Neuronal stem cell (in vitro differentiated cells): ENCODE results near the gene GPATCH3.

Experiments used
- DNase-seq: peaks from one replicate; pipeline ENCODE4 v3.0.0-alpha.2; 2013; ENCODE audit warnings: low spot score
- H2AFZ ChIP-seq: one replicate; pipeline ENCODE4 v1.6.1; 2013; ENCODE audit warnings: mild to moderate bottlenecking, low read length, inconsistent platforms
- H2AK5ac ChIP-seq: 2 replicates; pipeline ENCODE4 v1.6.1; 2013; ENCODE audit warnings: low read depth, mild to moderate bottlenecking, inconsistent platforms, low read length, moderate library complexity, mixed read lengths
- H2BK120ac ChIP-seq: 2 replicates; pipeline ENCODE4 v1.6.1; 2013; ENCODE audit warnings: low read depth, mild to moderate bottlenecking, inconsistent platforms, low read length, moderate library complexity, mixed read lengths
- H2BK12ac ChIP-seq: one replicate; pipeline ENCODE4 v1.6.1; 2013; ENCODE audit warnings: low read length, inconsistent platforms
- H2BK15ac ChIP-seq: 2 replicates; pipeline ENCODE4 v1.6.1; 2013; ENCODE audit warnings: mild to moderate bottlenecking, low read length, inconsistent platforms, mixed read lengths
- H2BK5ac ChIP-seq: one replicate; pipeline ENCODE4 v1.6.1; 2013; ENCODE audit warnings: inconsistent platforms, mild to moderate bottlenecking, low read length, moderate library complexity
- H3K14ac ChIP-seq: one replicate; pipeline ENCODE4 v1.6.1; 2013; ENCODE audit warnings: low read length, inconsistent platforms
- H3K18ac ChIP-seq: 2 replicates; pipeline ENCODE4 v1.6.1; 2013; ENCODE audit warnings: low read length, inconsistent platforms
- H3K23ac ChIP-seq: 2 replicates; pipeline ENCODE4 v1.6.1; 2013; ENCODE audit warnings: low read depth, mild to moderate bottlenecking, mixed read lengths, low read length, inconsistent platforms; ENCODE audit not compliant: poor library complexity
- H3K27ac ChIP-seq: replicated peaks from 3 replicates; pipeline ENCODE4 v1.5.1; 2013; ENCODE audit warnings: low read length, inconsistent platforms
- H3K27me3 ChIP-seq, 3 experiments: 2 replicates each; pipeline ENCODE4 v1.6.1; 2013; ENCODE audit warnings: low read length in 3 of 3, mild to moderate bottlenecking in 2 of 3, inconsistent platforms in 1 of 3, low read depth in 1 of 3, mixed read lengths in 1 of 3, moderate library complexity in 1 of 3; ENCODE audit not compliant: control insufficient read depth in 3 of 3, insufficient read depth in 3 of 3
- H3K36me3 ChIP-seq, 2 donors: replicated peaks in 1 of 2; 2 replicates each; pipeline ENCODE4 v1.6.1; 2013; ENCODE audit warnings: low read length in 2 of 2; ENCODE audit not compliant: control insufficient read depth in 2 of 2, insufficient read depth in 2 of 2
- H3K4ac ChIP-seq: 2 replicates; pipeline ENCODE4 v1.6.1; 2013; ENCODE audit warnings: inconsistent platforms, mild to moderate bottlenecking, low read length, moderate library complexity
- H3K4me1 ChIP-seq, 2 donors: 1 replicate in 1 of 2; 2 replicates in 1 of 2; pipeline ENCODE4 v1.6.1; 2013; ENCODE audit warnings: low read length in 2 of 2, low read depth in 1 of 2; ENCODE audit not compliant: control insufficient read depth in 2 of 2, insufficient read depth in 1 of 2
- H3K4me2 ChIP-seq: one replicate; pipeline ENCODE4 v1.6.1; 2013; ENCODE audit warnings: mild to moderate bottlenecking, low read length, inconsistent platforms; ENCODE audit not compliant: insufficient read depth, poor library complexity, severe bottlenecking
- H3K4me3 ChIP-seq, 2 donors: 2 replicates each; pipeline ENCODE4 v1.5.1; 2013; ENCODE audit warnings: low read length in 2 of 2, mild to moderate bottlenecking in 2 of 2, inconsistent platforms in 1 of 2, moderate library complexity in 1 of 2
- H3K79me1 ChIP-seq: one replicate; pipeline ENCODE4 v1.6.1; 2013; ENCODE audit warnings: low read depth, mild to moderate bottlenecking, inconsistent platforms, low read length, moderate library complexity
- H3K9ac ChIP-seq: one replicate; pipeline ENCODE4 v1.6.1; 2013; ENCODE audit warnings: mild to moderate bottlenecking, low read depth, low read length, inconsistent platforms; ENCODE audit not compliant: poor library complexity
- H3K9me3 ChIP-seq, 2 donors: replicated peaks in 1 of 2; 2 replicates each; pipeline versions ENCODE3 to v1.6.1; 2013; ENCODE audit warnings: low read length in 2 of 2, mild to moderate bottlenecking in 2 of 2, inconsistent platforms in 1 of 2, low read depth in 1 of 2, mixed read lengths in 1 of 2, moderate library complexity in 1 of 2; ENCODE audit not compliant: control insufficient read depth in 2 of 2, insufficient read depth in 1 of 2
- H4K8ac ChIP-seq: one replicate; pipeline ENCODE4 v1.6.1; 2013; ENCODE audit warnings: low read depth, mild to moderate bottlenecking, inconsistent platforms, low read length, moderate library complexity
- H4K91ac ChIP-seq: one replicate; pipeline ENCODE4 v1.6.1; 2013; ENCODE audit warnings: low read length, low read depth, mild to moderate bottlenecking, inconsistent platforms; ENCODE audit not compliant: poor library complexity
- WGBS, 2 donors: extraction: QIAGEN DNeasy Blood & Tissue Kit; methylation state at CpG; one replicate each; pipeline ENCODE4 v1.1.7; 2013; ENCODE audit warnings: missing lambda C conversion rate in 2 of 2, mixed read lengths in 1 of 2; ENCODE audit not compliant: insufficient read length in 2 of 2, insufficient replicate concordance in 1 of 2; ENCODE audit errors: extremely low coverage in 2 of 2; 5-methylcytosine and 5-hydroxymethylcytosine counted together

Gene GPATCH3

GRCh38 chr1:26900815-26901511 lies 696 bp upstream of the GPATCH3 start:
- H2BK5ac ChIP-seq = no peak overlapping the region
- no peak overlapping the region for H3K9ac ChIP-seq
- no CpG with 5 or more reads among the region's 18 CpGs for WGBS, 2 donors

DNA sequence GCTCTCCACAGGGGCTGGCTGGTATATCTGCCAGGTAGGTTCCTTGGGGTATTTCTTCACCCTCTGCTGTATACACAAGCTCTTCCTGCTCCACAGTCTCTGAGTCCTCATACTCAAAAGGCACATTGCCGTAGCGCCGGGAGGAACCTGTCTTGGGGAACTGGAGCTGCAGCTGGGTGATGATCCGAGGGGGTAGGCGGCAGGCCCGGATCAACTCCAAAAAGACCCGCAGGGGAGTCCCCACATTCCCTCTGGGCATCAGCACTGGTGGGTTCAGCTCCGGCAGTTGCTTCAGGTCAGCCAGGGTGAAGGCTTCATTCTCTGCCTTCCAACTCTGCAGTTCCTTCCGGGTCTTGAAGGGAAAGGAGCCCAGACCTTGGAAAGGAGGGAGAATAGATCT lies 2.9 kb downstream of the GPATCH3 start:
- Histone ChIP-seq H3K23ac (no peak overlapping the region), H3K4me2 (no peak overlapping the region), H3K4ac (no peak overlapping the region), H3K27ac (no peak overlapping the region), H2BK5ac (no peak overlapping the region), H4K91ac (no peak overlapping the region), H2BK15ac (no peak overlapping the region), H3K14ac (no peak overlapping the region), H3K4me3 (no peak overlapping the region), H2BK12ac (no peak overlapping the region), H2AFZ (no peak overlapping the region), H3K79me1 (peaks cover 4% of the 10 kb centered on the region), H3K18ac (no peak overlapping the region), H3K9me3 (no peaks in the 10 kb centered on the region), H4K8ac (no peak overlapping the region), H2AK5ac (no peak overlapping the region), H3K4me1 (peaks cover 0 to 3% of the 10 kb centered on the region in 2 donors), H2BK120ac (no peak overlapping the region), H3K27me3 (no peaks in the 10 kb centered on the region), H3K9ac (no peak overlapping the region), H3K36me3 (peaks cover 17 to 51% of the 10 kb centered on the region in 2 donors)
- WGBS, 2 donors = no CpG with 5 or more reads among the region's 9 CpGs
- DNase-seq = no peak

More at GRCh38 chr1:26900815-26901511, 696 bp upstream of the GPATCH3 start:
- no peak overlapping the region for H3K14ac ChIP-seq
- H2AFZ ChIP-seq = peak overlapping the region; percentile 84
- H3K27ac ChIP-seq = no peak overlapping the region
- H3K9me3 ChIP-seq = no peaks in the 10 kb centered on the region
- peaks cover 4% of the 10 kb centered on the region for H3K79me1 ChIP-seq
- no peak overlapping the region for H2BK12ac ChIP-seq
- H3K4me1 ChIP-seq = peaks cover 0 to 3% of the 10 kb centered on the region in 2 donors
- H4K91ac ChIP-seq = no peak overlapping the region
- H4K8ac ChIP-seq = no peak overlapping the region
- DNase-seq = no peak
- no peak overlapping the region for H2BK120ac ChIP-seq
- H3K4ac ChIP-seq = no peak overlapping the region
- no peak overlapping the region for H2BK15ac ChIP-seq
- H3K4me2 ChIP-seq = peak overlapping the region; percentile 52
- peaks cover 1 to 19% of the 10 kb centered on the region in 2 donors for H3K36me3 ChIP-seq
- H2AK5ac ChIP-seq = no peak overlapping the region
- peak overlapping the region in 1 of 2 donors; percentile 86 for H3K4me3 ChIP-seq
- no peaks in the 10 kb centered on the region for H3K27me3 ChIP-seq
- H3K23ac ChIP-seq = no peak overlapping the region
- H3K18ac ChIP-seq = no peak overlapping the region

- Histone ChIP-seq H4K91ac (no peak overlapping the region), H2BK15ac (no peak overlapping the region), H3K79me1 (peaks cover 4% of the 10 kb centered on the region), H3K9ac (no peak overlapping the region), H2BK12ac (no peak overlapping the region), H2BK120ac (no peak overlapping the region), H3K14ac (no peak overlapping the region), H3K4me1 (peaks cover 6 to 7% of the 10 kb centered on the region in 2 donors), H3K36me3 (peaks cover 20 to 60% of the 10 kb centered on the region in 2 donors), H3K23ac (no peak overlapping the region), H3K27ac (no peak overlapping the region), H3K18ac (no peak overlapping the region), H2BK5ac (no peak overlapping the region), H3K27me3 (no peaks in the 10 kb centered on the region), H3K4me2 (no peak overlapping the region), H2AK5ac (no peak overlapping the region), H3K9me3 (no peaks in the 10 kb centered on the region), H3K4ac (no peak overlapping the region), H2AFZ (no peak overlapping the region), H3K4me3 (peak overlapping the region in 1 of 2 donors; percentile 18), H4K8ac (no peak overlapping the region)
- no CpG with 5 or more reads among the region's 13 CpGs for WGBS, 2 donors
- no peak for DNase-seq
These were observed 6.0 kb downstream of the GPATCH3 start for GRCh38 chr1:26894263-26894662.

DNA sequence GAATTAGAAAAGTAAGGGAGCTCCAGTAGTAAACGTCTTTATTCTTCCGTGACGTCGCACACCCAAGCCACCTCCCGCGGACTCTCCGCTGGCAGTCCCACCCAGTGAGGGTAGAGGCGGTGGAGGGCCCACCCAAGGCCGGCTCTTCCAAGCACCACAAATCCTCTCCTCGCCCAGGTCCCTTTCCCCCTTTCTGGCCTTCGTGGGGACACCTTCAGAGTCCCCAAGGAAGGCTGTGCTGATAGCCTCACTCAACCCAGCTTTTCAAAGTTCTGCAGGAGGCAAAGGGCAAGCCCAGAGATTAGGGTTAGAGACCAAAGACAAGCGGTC lies 9.8 kb downstream of the GPATCH3 start:
- H3K4me1 ChIP-seq = peaks cover 5 to 9% of the 10 kb centered on the region in 2 donors
- H4K91ac ChIP-seq = no peak overlapping the region
- H2AK5ac ChIP-seq = peak overlapping the region; percentile 11
- H3K4me2 ChIP-seq = peak overlapping the region; percentile 66
- no peak overlapping the region for H2BK120ac ChIP-seq
- peak overlapping the region; percentile 71 for H3K9ac ChIP-seq
- no peaks in the 10 kb centered on the region for H3K9me3 ChIP-seq
- no peak overlapping the region for H3K27ac ChIP-seq
- H3K14ac ChIP-seq = no peak overlapping the region
- no peak for DNase-seq
- H2BK12ac ChIP-seq = no peak overlapping the region
- peak overlapping the region; percentile 2 for H2BK5ac ChIP-seq
- H3K4me3 ChIP-seq = peak overlapping the region; percentile 70 to 99
- peak overlapping the region; percentile 31 for H3K18ac ChIP-seq
- no peak overlapping the region for H4K8ac ChIP-seq
- H3K27me3 ChIP-seq = no peaks in the 10 kb centered on the region
- no peak overlapping the region for H3K23ac ChIP-seq
- H3K79me1 ChIP-seq = peaks cover 7% of the 10 kb centered on the region
- peak overlapping the region; percentile 94 for H2AFZ ChIP-seq
- peaks cover 29 to 66% of the 10 kb centered on the region in 2 donors for H3K36me3 ChIP-seq
- WGBS, 2 donors = no CpG with 5 or more reads among the region's 12 CpGs
- no peak overlapping the region for H2BK15ac ChIP-seq
- H3K4ac ChIP-seq = no peak overlapping the region
